ENCODE data around the gene PHKG1.
"Not testable (repeated sequence)": the region's sequence is repeated elsewhere in the genome, so short reads cannot be mapped to it uniquely, and the experiment has no call there.

- not testable (repeated sequence) for TF ChIP-seq CTCF (conservative IDR thresholded peaks at IDR 0.05); EZH2 (IDR thresholded peaks at IDR 0.05; ENCODE audit: low read depth)
Measured at GRCh38 chr7:56112244-56112643, 19.5 kb upstream of the PHKG1 start.

Measured in PC-9 (cell line).